HepG2 (cell line): ENCODE measurements around the gene FOCAD. TPM values are rescaled to one million over a fixed set of nuclear protein-coding genes. Genes with fewer than 3 reads are reported as not detected.

Source experiments
- EZH2 ChIP-seq: conservative IDR thresholded peaks from 2 replicates; pipeline ENCODE4 v1.6.1; 2012; ENCODE audit warnings: mild to moderate bottlenecking, low read depth, low read length, moderate library complexity
- IKZF4 ChIP-seq: sonication (generic); formaldehyde crosslinking; IDR thresholded peaks from 2 replicates; pipeline ENCODE4 v1.5.1; 2020; ENCODE audit warnings: borderline replicate concordance, mild to moderate bottlenecking, low read depth, missing genetic modification reagents; ENCODE audit errors: not compliant biosample characterization
- JUND ChIP-seq: sonication (generic); formaldehyde crosslinking; IDR thresholded peaks from 2 replicates; pipeline ENCODE4 v1.8.0; 2022; ENCODE audit warnings: mild to moderate bottlenecking, missing genetic modification reagents
- MED8 ChIP-seq: sonication (generic); formaldehyde crosslinking; IDR thresholded peaks from 2 replicates; pipeline ENCODE4 v1.8.1; 2023; ENCODE audit warnings: mild to moderate bottlenecking, missing genetic modification reagents; ENCODE audit not compliant: insufficient replicate concordance
- NR2F1 ChIP-seq, 2 experiments: fragments of 450-650 bp in 1 of 2; formaldehyde crosslinking in 1 of 2; IDR thresholded peaks; 2 replicates each; pipeline versions ENCODE4 v1.5.0 to v1.6.1; 2016 to 2020; ENCODE audit warnings: mild to moderate bottlenecking in 1 of 2, missing compliant biosample characterization in 1 of 2, missing genetic modification reagents in 1 of 2, moderate library complexity in 1 of 2
- PHF8 ChIP-seq: sonication (generic); formaldehyde crosslinking; IDR thresholded peaks from 2 replicates; pipeline ENCODE4 v1.5.0; 2020; ENCODE audit warnings: missing genetic modification reagents
- POLR2A ChIP-seq, 2 experiments: IDR thresholded peaks; 2 replicates each; pipeline ENCODE4 v1.6.1; 2011; ENCODE audit warnings: low read depth in 2 of 2, low read length in 2 of 2, mild to moderate bottlenecking in 1 of 2, moderate library complexity in 1 of 2; ENCODE audit not compliant: insufficient read depth in 1 of 2
- REPIN1 ChIP-seq: sonication (generic); formaldehyde crosslinking; IDR thresholded peaks from 2 replicates; pipeline ENCODE4 v1.8.0; 2022; ENCODE audit warnings: missing genetic modification reagents, low read depth, mild to moderate bottlenecking, borderline replicate concordance
- RFX3 ChIP-seq: IDR thresholded peaks from 2 replicates; pipeline ENCODE4 v1.6.1; 2016; ENCODE audit warnings: missing biosample characterization, missing genetic modification reagents
- SMC3 ChIP-seq: IDR thresholded peaks from 2 replicates; pipeline ENCODE4 v1.6.1; 2011; ENCODE audit warnings: low read length, improper control_type of control experiment
- TGIF2 ChIP-seq: IDR thresholded peaks from 2 replicates; pipeline ENCODE4 v1.6.1; 2016; ENCODE audit warnings: control low read depth, missing compliant biosample characterization
- XBP1 ChIP-seq: sonication (generic); formaldehyde crosslinking; IDR thresholded peaks from 2 replicates; pipeline ENCODE4 v1.5.0; 2020; ENCODE audit warnings: missing genetic modification reagents
- ZFP37 ChIP-seq: sonication (generic); formaldehyde crosslinking; IDR thresholded peaks from 2 replicates; pipeline ENCODE4 v1.4.0; 2020; ENCODE audit warnings: missing genetic modification reagents, borderline replicate concordance
- ZNF225 ChIP-seq: sonication (generic); formaldehyde crosslinking; IDR thresholded peaks from 2 replicates; pipeline ENCODE4 v1.4.0; 2020; ENCODE audit warnings: mild to moderate bottlenecking, missing genetic modification reagents
- ZNF331 ChIP-seq: sonication (generic); formaldehyde crosslinking; IDR thresholded peaks from 2 replicates; pipeline ENCODE4 v1.4.0; 2020; ENCODE audit warnings: missing genetic modification reagents
- ZNF746 ChIP-seq: sonication (generic); formaldehyde crosslinking; IDR thresholded peaks from 2 replicates; pipeline ENCODE4 v1.8.0; 2022; ENCODE audit warnings: mild to moderate bottlenecking, missing genetic modification reagents
- ZNF75D ChIP-seq: sonication (generic); formaldehyde crosslinking; IDR thresholded peaks from 2 replicates; pipeline ENCODE4 v1.8.1; 2023; ENCODE audit warnings: missing genetic modification reagents, mild to moderate bottlenecking, borderline replicate concordance
- ZSCAN25 ChIP-seq: sonication (generic); formaldehyde crosslinking; IDR thresholded peaks from 2 replicates; pipeline ENCODE4 v1.8.0; 2022; ENCODE audit warnings: mild to moderate bottlenecking, missing genetic modification reagents
- polyA plus RNA-seq, 8 experiments: library from polyadenylated mRNA; depleted of rRNA in 3 of 8; stranded (reverse) in 7 of 8; unstranded in 1 of 8; fragments of >200 nt; fragmentation: Illumina TruSeq in 4 of 8; extraction: Trizol in 4 of 8; gene quantifications; 2 replicates each; pipeline versions ENCODE4 v1.2.1 to v1.2.3, GENCODE V29; 2011 to 2016; ENCODE audit warnings: low read depth in 4 of 8, missing spikeins in 1 of 8, mixed read lengths in 1 of 8; ENCODE audit not compliant: insufficient read depth in 1 of 8
- total RNA-seq, 5 experiments: library from RNA; depleted of rRNA; stranded (reverse); fragments of >200 nt; fragmentation: Illumina TruSeq; extraction: Trizol; gene quantifications; 2 replicates each; pipeline ENCODE4 v1.2.3, GENCODE V29; 2016; ENCODE audit warnings: low read depth in 1 of 5
- TF ChIP-seq, protein P1 (sequence below): sonication (generic); formaldehyde crosslinking; IDR thresholded peaks from 2 replicates; pipeline ENCODE4 v1.4.0; 2020; ENCODE audit warnings: missing genetic modification reagents
- TF ChIP-seq, protein P2 (sequence below): sonication (generic); formaldehyde crosslinking; IDR thresholded peaks from 2 replicates; pipeline ENCODE4 v1.5.0; 2020; ENCODE audit warnings: missing genetic modification reagents
- TF ChIP-seq, protein P3 (sequence below): sonication (generic); formaldehyde crosslinking; IDR thresholded peaks from 2 replicates; pipeline ENCODE4 v1.8.0; 2022; ENCODE audit warnings: missing genetic modification reagents, mild to moderate bottlenecking, inconsistent platforms, borderline replicate concordance
- TF ChIP-seq, protein P4 (sequence below): sonication (generic); formaldehyde crosslinking; IDR thresholded peaks from 2 replicates; pipeline ENCODE4 v1.9.0; 2021; ENCODE audit warnings: missing genetic modification reagents, mild to moderate bottlenecking, borderline replicate concordance

The FOCAD gene
- total and polyA plus RNA-seq, 2 of the 13 experiments (the other 11 are each of a cell fraction or from before 2014, with no cell fraction given) = 18.0 to 31.1 TPM

DNA sequence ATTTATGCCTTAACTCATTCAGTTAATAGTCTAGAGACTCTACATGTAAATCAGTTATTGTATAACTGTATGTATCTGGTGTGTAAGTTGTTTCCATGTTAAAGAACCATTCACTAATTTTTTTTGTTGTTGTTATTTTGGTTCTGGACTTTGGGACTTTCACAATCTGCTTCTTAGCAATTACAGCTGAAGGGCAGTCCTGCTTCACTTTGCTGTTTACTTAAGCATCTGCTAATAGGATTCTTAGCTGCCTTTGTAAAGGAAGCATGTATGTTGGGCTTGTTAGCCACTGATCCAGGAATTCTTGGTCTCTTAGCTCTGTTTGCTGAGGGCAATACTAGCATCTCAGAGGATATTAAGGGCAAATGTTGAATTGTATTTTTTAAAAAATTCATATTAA, 97.0 kb downstream of the FOCAD start (continued):
- TF ChIP-seq, protein P1, sequence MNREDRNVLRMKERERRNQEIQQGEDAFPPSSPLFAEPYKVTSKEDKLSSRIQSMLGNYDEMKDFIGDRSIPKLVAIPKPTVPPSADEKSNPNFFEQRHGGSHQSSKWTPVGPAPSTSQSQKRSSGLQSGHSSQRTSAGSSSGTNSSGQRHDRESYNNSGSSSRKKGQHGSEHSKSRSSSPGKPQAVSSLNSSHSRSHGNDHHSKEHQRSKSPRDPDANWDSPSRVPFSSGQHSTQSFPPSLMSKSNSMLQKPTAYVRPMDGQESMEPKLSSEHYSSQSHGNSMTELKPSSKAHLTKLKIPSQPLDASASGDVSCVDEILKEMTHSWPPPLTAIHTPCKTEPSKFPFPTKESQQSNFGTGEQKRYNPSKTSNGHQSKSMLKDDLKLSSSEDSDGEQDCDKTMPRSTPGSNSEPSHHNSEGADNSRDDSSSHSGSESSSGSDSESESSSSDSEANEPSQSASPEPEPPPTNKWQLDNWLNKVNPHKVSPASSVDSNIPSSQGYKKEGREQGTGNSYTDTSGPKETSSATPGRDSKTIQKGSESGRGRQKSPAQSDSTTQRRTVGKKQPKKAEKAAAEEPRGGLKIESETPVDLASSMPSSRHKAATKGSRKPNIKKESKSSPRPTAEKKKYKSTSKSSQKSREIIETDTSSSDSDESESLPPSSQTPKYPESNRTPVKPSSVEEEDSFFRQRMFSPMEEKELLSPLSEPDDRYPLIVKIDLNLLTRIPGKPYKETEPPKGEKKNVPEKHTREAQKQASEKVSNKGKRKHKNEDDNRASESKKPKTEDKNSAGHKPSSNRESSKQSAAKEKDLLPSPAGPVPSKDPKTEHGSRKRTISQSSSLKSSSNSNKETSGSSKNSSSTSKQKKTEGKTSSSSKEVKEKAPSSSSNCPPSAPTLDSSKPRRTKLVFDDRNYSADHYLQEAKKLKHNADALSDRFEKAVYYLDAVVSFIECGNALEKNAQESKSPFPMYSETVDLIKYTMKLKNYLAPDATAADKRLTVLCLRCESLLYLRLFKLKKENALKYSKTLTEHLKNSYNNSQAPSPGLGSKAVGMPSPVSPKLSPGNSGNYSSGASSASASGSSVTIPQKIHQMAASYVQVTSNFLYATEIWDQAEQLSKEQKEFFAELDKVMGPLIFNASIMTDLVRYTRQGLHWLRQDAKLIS (CRISPR knock-in tag) = no peak
- TF ChIP-seq REPIN1 (CRISPR knock-in tag) = no peak
- TF ChIP-seq JUND = no peak
- 0 out of 2 replicates have a peak, but pooled peaks have one; percentile 9 for TF ChIP-seq ZNF331 (CRISPR knock-in tag)
- TF ChIP-seq ZNF746 (CRISPR knock-in tag) = no peak
- TF ChIP-seq ZNF75D (CRISPR knock-in tag) = no peak
- no peak for TF ChIP-seq IKZF4 (CRISPR knock-in tag)
- no peak for TF ChIP-seq SMC3
- no peak for TF ChIP-seq XBP1 (CRISPR knock-in tag)
- no peak for TF ChIP-seq ZNF225 (CRISPR knock-in tag)
- no peak for TF ChIP-seq EZH2
- no peak for TF ChIP-seq RFX3
- no peak for TF ChIP-seq PHF8
- no peak for TF ChIP-seq ZSCAN25 (CRISPR knock-in tag)
- TF ChIP-seq MED8 (CRISPR knock-in tag) = no peak
- TF ChIP-seq, protein P2, sequence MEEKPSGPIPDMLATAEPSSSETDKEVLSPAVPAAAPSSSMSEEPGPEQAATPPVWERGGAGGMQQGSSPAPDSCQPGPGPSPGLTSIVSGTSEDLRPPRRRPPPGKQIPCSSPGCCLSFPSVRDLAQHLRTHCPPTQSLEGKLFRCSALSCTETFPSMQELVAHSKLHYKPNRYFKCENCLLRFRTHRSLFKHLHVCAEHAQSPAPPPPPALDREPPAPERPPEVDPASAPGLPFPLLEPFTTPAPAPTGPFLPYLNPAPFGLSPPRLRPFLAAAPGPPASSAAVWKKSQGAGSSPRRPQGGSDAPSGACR (CRISPR knock-in tag) = no peak
- TF ChIP-seq NR2F1 (CRISPR knock-in tag; IDR thresholded peaks at IDR 0.05) = no peak
- TF ChIP-seq, protein P3, sequence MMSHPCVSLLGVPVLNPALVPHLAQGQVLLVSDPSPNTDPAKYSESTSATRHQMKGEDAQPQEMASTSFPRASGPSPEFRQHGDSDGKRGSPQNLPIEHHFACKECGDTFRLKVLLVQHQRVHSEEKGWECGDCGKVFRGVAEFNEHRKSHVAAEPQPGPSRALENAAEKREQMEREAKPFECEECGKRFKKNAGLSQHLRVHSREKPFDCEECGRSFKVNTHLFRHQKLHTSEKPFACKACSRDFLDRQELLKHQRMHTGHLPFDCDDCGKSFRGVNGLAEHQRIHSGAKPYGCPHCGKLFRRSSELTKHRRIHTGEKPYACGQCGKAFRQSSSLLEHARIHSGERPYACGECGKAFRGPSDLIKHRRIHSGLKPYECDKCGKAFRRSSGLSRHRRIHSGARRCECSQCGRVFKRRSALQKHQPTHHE (CRISPR knock-in tag) = no peak
- no peak for TF ChIP-seq POLR2A (IDR thresholded peaks at IDR 0.05; ENCODE audit: insufficient read depth in 1 of 2, low read depth in 2 of 2, low read length in 2 of 2)
- TF ChIP-seq, protein P4, sequence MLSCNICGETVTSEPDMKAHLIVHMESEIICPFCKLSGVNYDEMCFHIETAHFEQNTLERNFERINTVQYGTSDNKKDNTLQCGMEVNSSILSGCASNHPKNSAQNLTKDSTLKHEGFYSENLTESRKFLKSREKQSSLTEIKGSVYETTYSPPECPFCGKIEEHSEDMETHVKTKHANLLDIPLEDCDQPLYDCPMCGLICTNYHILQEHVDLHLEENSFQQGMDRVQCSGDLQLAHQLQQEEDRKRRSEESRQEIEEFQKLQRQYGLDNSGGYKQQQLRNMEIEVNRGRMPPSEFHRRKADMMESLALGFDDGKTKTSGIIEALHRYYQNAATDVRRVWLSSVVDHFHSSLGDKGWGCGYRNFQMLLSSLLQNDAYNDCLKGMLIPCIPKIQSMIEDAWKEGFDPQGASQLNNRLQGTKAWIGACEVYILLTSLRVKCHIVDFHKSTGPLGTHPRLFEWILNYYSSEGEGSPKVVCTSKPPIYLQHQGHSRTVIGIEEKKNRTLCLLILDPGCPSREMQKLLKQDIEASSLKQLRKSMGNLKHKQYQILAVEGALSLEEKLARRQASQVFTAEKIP (CRISPR knock-in tag) = no peak
- TF ChIP-seq TGIF2 (CRISPR knock-in tag) = no peak
- TF ChIP-seq ZFP37 (CRISPR knock-in tag) = no peak
